ENCODE results near the gene SIDT2.

SIDT2 gene

DNA sequence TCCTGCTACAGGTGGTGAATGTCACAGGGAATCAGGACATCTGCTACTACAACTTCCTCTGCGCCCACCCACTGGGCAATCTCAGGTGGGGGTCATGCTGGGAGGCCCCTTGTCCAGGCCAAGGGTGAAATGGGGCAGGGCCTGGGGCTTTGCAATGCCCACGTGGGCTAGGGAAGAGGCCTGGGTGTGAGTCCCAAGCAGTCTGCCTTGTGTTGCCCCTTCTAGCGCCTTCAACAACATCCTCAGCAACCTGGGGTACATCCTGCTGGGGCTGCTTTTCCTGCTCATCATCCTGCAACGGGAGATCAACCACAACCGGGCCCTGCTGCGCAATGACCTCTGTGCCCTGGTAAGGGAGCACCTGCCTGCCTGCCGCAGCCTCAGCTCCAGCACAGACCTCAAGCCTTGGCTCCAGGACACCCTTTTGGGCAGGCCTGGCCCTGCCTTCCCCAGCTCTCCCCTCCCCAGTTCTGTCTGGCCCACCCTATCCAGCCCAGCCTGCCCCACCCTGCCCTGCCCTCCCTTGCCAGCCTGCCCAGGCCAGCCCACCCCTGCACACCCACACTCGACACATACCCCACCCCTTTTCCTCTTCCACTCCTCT, 11.5 kb downstream of the SIDT2 start:
- no peak for DNase-seq

DNA sequence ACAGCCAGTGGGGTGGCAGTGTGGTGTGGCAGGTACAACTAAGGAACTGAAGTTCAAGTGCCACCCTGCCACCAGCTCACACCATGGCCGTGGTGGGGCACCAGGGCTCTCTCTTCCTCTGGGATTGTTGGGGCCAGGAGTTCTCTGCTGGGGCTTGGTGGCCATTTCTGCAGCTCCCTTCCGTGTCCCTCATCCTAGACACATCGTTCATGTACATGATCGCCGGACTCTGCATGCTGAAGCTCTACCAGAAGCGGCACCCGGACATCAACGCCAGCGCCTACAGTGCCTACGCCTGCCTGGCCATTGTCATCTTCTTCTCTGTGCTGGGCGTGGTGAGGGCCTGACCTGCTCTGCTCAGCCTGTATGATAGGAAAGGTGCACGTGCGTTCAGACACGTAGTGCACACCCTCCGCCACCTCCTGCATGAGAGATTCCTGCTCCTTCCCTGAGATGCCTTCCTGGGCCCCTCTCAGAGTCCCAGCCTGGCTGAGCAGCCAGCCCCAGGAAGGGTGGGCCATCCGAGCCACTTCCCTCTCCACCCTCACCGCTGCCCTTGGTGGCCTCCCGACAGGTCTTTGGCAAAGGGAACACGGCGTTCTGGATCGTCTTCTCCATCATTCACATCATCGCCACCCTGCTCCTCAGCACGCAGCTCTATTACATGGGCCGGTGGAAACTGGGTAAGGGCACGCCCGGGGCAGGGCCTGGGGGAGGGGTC, 13.3 kb downstream of the SIDT2 start:
- DNase-seq = no peak

GRCh38 chr11:117192401-117192875, 13.9 kb downstream of the SIDT2 start:
- DNase-seq = no peak

GRCh38 chr11:117193130-117194020, 14.8 kb downstream of the SIDT2 start:
- DNase-seq = no peak

- no peak for DNase-seq
Observed at GRCh38 chr11:117194267-117194666, 15.7 kb downstream of the SIDT2 start.

- no peak for DNase-seq
Observed at GRCh38 chr11:117195258-117195657, 16.7 kb downstream of the SIDT2 start.

- DNase-seq = no peak
Observed at GRCh38 chr11:117195761-117196160, 17.2 kb downstream of the SIDT2 start.

DNA sequence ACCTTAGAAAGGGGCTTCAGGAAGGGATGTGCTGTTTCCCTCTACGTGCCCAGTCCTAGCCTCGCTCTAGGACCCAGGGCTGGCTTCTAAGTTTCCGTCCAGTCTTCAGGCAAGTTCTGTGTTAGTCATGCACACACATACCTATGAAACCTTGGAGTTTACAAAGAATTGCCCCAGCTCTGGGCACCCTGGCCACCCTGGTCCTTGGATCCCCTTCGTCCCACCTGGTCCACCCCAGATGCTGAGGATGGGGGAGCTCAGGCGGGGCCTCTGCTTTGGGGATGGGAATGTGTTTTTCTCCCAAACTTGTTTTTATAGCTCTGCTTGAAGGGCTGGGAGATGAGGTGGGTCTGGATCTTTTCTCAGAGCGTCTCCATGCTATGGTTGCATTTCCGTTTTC, 18.5 kb downstream of the SIDT2 start:
- no peak for DNase-seq

DNA sequence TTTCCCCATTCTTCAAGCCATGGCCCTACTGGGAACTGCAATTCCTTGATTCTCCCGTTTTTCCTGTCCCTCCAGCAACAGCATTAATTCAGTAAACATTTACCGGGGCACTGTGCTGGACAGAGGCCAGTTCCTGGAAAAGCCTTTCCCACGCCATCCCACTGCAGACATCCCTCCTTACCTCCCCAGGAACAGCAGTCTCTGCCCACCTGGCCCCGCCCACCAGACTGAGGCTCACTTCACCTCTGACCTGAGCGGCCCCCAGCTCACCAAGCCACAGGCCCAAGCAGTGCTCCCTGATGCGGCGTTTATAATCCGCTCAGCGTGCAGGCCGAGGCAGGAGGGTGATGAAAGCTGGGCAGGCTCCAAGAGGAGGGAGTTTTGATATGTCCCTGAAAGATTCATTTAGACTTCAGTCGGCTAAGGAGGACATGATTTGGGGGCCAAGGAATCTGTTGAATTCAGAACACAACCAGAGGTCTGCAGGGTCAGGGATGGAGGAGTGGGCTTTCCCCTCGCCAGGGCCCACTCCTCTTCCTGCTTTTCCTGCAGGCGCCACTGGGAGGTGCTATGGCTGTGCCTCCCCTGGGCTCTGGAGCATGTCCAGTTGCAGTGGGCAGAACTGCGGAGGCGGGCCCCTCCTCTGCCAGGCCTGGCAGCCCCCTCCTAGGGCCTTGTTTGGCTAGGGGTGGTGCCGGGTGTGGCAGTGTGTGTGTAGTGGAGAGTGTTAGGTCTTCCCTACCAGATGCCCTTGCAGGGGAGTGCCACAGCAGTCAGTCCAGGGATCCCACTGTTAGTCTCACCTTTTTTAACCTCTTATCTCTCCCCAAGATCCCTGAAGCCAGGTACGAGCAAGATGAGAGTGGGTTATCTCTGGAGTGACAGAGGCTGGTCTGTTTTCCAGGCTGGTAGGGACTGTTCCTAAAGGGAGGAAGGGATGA, 19.2 kb downstream of the SIDT2 start:
- no peak for DNase-seq

GRCh38 chr11:117198613-117199012, 20.1 kb downstream of the SIDT2 start:
- DNase-seq = no peak

DNA sequence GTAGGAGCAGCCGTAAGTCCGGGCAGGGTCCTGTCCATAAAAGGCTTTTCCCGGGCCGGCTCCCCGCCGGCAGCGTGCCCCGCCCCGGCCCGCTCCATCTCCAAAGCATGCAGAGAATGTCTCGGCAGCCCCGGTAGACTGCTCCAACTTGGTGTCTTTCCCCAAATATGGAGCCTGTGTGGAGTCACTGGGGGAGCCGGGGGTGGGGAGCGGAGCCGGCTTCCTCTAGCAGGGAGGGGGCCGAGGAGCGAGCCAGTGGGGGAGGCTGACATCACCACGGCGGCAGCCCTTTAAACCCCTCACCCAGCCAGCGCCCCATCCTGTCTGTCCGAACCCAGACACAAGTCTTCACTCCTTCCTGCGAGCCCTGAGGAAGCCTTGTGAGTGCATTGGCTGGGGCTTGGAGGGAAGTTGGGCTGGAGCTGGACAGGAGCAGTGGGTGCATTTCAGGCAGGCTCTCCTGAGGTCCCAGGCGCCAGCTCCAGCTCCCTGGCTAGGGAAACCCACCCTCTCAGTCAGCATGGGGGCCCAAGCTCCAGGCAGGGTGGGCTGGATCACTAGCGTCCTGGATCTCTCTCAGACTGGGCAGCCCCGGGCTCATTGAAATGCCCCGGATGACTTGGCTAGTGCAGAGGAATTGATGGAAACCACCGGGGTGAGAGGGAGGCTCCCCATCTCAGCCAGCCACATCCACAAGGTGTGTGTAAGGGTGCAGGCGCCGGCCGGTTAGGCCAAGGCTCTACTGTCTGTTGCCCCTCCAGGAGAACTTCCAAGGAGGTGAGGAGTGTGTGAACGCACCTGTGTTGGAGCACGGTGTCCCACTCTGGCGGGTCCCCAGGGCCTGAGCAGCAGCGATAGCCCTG, 20.7 kb downstream of the SIDT2 start, which contains the start of gene TAGLN:
Gene TAGLN, plus strand, starts transcription at position 318 of the 863 bp plus-strand sequence. CDS start 3,644 bp downstream, outside the sequence.
- no peak for DNase-seq

DNA sequence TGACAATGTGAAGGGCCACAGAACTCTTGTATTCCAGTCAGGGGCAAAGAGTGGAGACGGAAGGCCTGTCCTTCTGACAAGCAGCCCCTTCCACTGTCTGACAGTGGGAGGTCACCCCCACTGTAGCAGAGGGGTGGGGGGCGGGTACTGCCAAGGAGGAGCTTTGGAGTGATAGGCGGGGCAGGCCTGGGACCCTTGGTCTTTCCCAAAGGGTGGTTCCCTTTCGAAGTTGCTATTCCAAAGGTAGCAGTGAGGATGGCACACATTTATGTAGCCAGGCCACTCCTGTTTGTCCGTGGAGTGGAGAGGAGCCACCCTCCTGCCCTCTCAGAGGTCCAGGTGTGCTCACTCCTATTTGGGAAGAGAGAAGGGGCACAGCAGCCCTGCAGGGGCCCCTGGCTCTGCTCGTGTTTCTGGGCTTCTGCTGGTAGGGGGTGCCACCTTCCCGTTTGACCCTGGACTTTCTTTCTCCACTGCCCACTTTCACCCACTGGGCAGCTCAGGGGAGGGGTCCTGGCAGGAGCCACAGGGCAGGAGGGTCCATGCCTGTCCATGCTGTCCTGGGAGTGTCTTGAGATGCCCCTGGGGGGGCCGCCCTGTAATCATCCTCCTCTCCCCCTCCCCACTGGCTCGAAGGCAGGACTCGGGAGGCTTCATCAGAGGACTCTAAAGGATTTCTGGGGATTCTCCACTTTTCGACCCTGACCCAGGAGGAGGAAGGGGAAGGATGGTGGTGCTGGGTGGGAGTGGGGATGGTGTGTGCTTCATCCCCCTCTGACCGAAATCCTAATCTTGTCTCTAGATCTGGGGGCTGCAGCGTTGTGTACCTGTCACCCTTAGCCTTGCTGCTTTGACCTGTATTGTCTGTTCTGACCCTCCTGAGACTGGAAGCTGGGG, 21.6 kb downstream of the SIDT2 start:
- no peak for DNase-seq

DNA sequence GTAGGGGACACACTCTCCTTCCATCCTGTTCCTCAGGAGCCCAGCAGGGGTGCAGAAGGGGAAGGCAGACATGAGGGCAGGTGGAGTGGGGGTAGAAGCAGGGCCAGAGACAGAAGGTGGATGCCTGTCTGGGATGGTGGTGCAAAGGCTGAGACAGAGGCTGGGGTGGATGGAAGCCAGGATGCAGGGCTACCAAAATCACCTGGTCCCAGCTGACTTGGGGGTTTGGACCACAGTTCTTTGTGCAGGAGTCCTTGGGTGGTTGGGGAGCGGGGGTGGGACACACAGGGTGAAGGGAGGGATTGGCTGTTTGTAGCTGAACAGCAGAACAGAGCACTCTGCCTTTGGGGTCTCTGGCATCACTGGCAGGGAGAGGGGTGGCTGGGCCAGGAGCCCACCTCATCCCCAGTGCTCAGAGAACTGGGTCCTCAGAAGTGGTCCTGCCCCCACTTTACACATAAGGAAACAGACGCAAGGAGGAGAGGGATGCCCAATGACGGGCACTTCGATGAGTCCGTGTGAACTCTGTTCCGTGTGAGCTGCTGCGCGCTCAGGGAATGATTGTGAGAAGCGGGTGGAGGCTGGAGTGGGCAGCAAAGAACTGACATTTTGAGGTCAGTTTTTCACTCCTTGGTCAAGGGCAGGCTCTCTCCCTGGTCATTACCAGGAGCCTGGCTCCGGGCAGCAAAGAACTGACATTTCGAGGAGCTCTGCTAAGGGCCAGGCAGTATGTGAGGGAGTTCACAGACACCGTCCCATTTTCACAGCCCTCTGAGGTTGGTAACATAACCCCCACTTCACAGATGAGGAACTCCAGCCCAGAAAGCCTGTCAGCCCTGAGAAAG, 22.5 kb downstream of the SIDT2 start:
- no peak for DNase-seq

- DNase-seq = no peak
Observed at GRCh38 chr11:117201658-117202305, 23.2 kb downstream of the SIDT2 start.

- no peak for DNase-seq
Observed at GRCh38 chr11:117202386-117203068, 24.0 kb downstream of the SIDT2 start.

DNA sequence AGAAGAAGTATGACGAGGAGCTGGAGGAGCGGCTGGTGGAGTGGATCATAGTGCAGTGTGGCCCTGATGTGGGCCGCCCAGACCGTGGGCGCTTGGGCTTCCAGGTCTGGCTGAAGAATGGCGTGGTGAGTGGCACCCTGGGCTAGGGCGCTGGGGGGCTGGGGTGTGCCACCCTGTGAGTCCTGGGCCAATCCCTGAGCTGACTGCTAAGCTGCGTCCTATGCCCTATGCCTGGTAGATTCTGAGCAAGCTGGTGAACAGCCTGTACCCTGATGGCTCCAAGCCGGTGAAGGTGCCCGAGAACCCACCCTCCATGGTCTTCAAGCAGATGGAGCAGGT, 24.5 kb downstream of the SIDT2 start:
- no peak for DNase-seq

- DNase-seq = no peak
Observed at GRCh38 chr11:117204283-117205080, 25.9 kb downstream of the SIDT2 start.

All from hematopoietic multipotent progenitor cell treated with erythropoietin and hydrocortisone succinate and interleukin-3 and kit ligand, for 4 days (in vitro differentiated cells).